ENCODE measurements around the gene THAP4.

The THAP4 gene

GRCh38 chr2:241561832-241562231 lies 75.1 kb downstream of the THAP4 start:
- no peak for DNase-seq

DNA sequence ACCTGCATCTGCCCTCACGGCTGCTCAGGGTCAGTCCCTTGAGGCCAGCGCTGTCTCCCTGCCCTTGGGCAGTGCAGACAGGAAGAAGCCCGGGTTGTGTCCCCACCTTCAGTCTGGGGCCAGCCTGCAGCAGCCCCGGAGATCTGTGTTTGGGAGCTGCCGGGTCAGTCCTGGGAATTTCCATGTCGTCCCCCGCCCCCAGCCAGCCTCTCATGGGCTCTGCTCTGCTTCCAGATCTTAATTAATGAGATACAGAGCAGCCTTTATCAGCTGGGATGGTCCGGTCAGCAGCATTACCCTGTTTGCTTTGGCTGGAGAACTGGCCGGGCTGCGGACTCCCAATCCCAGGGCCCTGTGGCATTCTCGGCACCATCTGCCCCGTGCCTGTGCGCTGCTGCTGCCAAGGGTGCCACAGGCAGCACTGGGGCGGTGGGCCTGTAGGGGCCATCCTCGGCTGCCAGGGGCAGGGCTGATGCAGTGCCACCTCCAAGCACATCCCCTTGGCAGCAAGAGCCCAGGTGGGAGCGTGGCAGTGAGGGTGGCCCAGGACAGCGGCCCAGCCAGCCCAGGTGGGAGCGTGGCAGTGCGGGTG lies 76.0 kb downstream of the THAP4 start:
- DNase-seq, result no peak

GRCh38 chr2:241560162-241560882 lies 76.6 kb downstream of the THAP4 start:
- DNase-seq, result no peak

DNA sequence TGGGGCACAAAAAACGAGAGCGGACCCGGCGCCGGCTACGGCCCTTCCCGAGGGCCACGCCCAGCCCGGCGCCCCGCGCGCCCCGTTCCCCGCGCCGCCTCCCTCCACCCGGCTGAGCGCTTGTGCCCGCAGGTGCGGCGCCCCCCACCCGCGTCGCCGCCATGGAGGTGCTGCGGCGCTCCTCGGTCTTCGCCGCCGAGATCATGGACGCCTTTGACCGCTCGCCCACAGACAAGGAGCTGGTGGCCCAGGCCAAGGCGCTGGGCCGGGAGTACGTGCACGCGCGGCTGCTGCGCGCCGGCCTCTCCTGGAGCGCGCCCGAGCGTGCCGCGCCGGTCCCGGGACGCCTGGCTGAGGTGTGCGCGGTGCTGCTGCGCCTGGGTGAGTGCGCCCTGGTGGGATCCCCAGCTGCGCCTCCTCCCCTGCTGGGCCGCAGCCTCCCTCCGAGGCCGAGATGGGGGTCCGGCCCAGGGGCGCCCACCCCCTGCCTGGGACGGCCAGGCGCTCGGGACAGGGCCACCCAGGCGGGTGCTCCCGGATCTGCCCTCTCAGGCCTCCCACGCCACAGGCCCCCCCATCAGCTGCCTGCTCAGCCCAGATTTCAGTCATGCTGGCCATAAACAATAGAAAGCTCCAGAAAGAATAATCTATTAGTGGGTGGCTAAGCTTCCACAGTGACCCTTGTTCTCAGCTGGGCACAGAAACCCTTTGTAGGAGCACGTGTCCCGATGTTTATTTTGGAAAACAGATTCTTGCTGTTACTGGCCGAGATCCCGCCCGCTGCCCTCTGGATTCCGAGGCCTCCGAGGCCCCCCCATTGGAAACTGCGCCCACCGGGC lies 77.4 kb downstream of the THAP4 start:
- DNase-seq, result no peak

GRCh38 chr2:241558532-241559322 lies 78.2 kb downstream of the THAP4 start, which contains the start of gene BOK:
BOK (plus strand) TSS chr2:241558745; CDS start chr2:241559484, 739 bp downstream.
- DNase-seq, result peak; percentile 25

DNA sequence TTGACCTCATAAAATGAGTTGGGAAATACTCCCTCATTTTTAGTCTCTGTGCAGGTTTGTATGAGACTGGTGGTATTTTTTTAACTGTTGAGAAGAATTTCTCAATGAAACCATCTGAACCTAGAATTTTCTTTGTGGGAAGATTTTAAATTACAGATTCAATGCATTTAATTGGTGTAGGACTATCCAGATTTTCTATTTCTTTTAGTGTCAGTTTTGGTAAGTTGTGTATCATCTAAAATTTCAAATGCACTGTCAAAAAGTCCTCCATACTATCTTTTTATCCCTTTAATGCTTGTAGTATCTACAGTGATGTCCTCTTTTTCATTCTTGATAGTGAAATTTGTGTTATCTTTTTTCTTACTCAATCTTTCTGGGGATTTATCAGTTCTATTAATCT lies 80.2 kb downstream of the THAP4 start:
- no peak for DNase-seq

DNA sequence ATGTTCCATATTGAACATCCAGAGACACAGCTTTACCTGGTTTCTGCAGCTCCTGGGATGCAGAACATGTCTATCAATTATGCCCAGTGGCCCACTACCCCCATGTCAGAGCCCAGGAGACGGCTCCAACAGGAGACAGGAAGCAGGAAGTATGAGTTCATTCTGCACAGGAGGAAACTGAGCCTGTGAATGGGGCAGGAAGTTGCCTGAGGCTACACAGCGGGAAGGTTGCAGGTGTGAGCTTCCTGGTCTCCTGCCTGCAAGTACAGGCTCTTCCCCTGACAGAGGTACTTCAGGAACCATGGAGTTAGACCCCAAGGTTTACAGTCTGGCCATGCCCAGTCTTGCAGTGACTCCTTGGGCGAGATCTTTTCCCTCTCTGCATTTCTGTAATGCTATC lies 81.2 kb downstream of the THAP4 start:
- DNase-seq, result no peak

DNA sequence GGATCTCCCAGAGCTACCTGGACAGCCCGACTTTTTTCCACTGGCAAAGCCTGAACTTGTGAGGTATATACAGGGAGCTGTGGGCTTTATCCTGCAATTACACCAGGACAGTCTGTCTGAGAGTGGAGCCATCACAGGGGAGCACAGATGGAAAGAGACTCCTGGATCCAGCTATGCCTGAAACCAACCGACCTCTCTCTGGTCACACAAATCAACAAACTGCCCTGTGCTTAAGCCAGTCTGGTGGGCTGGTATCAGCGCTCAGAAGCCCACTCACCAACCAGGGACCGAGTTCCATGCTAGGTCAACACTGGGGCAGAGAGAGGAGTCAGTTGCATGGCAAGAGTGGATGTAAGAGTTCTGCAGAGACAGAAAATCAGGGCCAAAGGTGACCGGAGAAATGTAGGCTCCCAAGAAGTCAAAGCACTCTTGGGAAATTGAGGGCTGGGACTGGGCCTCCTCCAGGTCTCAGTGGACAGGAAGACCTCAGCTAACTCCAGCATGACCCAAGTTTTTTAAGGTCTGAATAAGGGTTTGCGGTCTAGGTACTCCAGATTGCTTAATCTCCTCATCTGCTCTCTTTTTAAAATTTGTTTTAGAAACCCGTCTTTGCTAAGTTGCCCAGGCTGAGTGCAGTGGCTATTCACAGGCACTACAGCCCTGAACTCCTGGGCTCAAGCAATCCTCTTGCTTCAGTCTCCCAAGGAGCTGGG lies 82.2 kb downstream of the THAP4 start:
- DNase-seq, result no peak

- no peak for DNase-seq
Measured at GRCh38 chr2:241553981-241554380, 83.0 kb downstream of the THAP4 start.

GRCh38 chr2:241553512-241553830 lies 83.5 kb downstream of the THAP4 start:
- no peak for DNase-seq

DNA sequence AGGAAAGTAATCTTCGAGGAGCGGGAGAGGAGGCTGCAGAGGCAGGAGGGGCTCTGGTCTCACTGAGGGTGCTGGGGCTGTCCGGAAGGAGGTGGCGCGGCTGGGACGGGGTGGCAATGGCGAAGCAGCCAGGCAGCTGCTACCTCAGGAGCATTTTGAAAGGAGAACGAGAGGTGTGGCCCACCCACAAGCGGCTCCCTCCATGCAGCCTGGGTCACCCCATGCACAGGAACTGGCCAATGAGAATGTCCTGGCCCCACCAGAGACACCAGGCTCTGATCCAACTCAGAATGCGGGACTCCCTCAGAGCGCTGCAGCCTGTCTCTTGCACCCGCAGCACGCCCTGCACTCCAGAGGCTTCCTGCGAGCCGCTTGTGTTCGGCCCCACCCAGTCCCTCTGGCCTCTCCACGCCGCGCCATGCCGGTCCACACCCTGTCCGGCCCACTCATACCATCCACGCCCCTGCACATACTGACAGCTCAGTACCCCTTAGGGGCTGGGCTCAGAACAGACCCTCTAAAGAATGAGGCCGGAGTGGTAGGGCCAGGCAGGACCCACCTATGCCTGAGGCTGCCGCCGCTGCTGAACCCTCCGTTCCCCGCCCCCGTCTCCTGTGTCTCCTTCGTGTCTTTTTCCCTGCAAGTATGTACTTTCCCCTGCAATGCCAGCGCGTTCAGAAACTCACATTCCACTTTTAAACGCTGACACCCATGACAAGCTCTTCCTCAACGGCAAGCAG lies 84.8 kb downstream of the THAP4 start:
- DNase-seq, result no peak

GRCh38 chr2:241551599-241551997 lies 85.4 kb downstream of the THAP4 start:
- no peak for DNase-seq

DNA sequence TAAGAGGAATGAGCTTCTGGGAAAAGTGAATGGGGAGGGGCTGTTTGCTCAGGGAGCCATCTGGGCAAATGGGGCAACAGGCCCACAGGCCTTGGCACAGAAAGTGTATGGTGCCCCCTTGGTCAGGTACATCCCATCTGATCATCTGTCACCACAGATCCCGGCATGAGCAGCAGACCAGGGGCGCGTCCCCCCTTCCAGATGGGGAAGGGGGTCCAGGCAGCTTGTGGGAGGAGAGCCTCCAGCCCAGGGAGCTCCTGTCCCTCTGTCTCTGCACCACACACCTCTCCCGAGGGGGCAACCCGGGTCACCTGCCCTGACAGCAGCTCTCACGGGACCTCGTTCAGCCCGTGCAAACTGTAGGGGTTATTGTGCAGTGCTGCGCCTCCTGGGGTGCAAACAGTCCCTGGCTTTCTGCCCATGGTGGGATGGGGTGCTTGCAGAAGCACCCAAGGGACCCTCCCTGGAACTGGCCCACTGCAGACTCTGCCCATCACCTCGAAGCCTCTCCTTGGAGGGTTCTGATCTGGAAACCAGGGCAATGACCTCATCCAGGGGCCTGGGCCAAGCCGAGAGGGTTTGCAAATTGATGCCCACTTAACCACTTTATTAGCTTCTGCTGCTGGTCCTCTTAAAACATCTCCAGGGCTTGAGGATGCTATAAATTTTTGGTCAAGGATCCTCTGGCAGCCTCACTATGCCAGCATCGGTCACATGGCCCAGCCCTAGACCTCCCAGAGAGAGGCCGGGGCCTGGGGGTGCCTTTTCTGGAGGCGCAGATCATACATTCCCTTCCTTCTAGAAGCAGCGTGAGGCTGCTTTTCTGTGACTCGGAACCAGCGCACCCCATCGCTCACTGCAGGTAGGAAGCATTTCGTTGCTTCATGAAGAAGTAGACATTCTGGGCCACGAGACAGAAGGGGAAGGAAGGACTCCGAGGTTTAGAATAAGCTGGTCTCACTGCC lies 86.1 kb downstream of the THAP4 start:
- DNase-seq, result no peak

GRCh38 chr2:241548451-241548835 lies 88.5 kb downstream of the THAP4 start:
- no peak for DNase-seq

GRCh38 chr2:241547781-241548450 lies 89.0 kb downstream of the THAP4 start:
- DNase-seq, result no peak

- no peak for DNase-seq
Measured at GRCh38 chr2:241546771-241547498, 90.0 kb downstream of the THAP4 start.

- no peak for DNase-seq
Measured at GRCh38 chr2:241545523-241546473, 91.2 kb downstream of the THAP4 start.

- DNase-seq, result no peak
Measured at GRCh38 chr2:241545106-241545505, 91.9 kb downstream of the THAP4 start.

Data from activated T-cell treated with anti-CD3 and anti-CD28 coated beads, Interleukin-2, amount 50 U/mL, for 1 hour (primary cell).